ENCODE results near the gene BPTF. TPM values are rescaled to one million over a fixed set of nuclear protein-coding genes. Genes with fewer than 3 reads are reported as not detected.

The BPTF gene
- polyA plus RNA-seq, 2 of the 4 experiments (the other 2 are of a cell fraction) = 26.3 to 60.7 TPM

DNA sequence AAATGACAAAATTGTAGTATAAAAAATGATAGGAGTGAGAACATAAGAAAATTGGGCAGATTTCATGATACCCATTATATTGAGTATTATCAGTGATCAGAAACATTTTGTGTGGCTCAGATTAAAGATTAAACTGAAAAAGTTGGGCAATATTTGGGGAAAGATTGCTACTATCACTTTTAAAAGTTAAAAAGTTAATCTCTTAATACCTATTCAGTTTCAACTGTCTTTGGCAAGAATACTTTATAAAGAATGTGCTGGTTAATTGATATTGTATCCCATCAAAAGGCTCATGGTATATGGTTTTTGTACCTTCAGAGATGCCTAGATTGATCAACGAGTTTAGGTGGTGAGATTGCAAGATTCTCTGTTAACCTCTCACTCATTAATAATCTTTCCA is 55.8 kb downstream of the BPTF start:
- TF ChIP-seq FOSB (CRISPR knock-in tag; IDR thresholded peaks at IDR 0.05) (no peak), NPAS2 (CRISPR knock-in tag; IDR thresholded peaks at IDR 0.05; ENCODE audit: borderline replicate concordance) (no peak)
- TF ChIP-seq, protein P1, sequence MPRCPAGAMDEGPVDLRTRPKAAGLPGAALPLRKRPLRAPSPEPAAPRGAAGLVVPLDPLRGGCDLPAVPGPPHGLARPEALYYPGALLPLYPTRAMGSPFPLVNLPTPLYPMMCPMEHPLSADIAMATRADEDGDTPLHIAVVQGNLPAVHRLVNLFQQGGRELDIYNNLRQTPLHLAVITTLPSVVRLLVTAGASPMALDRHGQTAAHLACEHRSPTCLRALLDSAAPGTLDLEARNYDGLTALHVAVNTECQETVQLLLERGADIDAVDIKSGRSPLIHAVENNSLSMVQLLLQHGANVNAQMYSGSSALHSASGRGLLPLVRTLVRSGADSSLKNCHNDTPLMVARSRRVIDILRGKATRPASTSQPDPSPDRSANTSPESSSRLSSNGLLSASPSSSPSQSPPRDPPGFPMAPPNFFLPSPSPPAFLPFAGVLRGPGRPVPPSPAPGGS (IDR thresholded peaks at IDR 0.05) = no peak
- DNase-seq (ENCODE audit: low read depth in 1 of 2, low spot score in 1 of 2) (no peak), ATAC-seq (no peak), FAIRE-seq (no peak)
- no peak overlapping the region for H3K27ac ChIP-seq
- ChIA-PET POLR2A (no interaction called here), CTCF (no interaction called here)
- H3K4me3 ChIP-seq = no peak overlapping the region
- H3K4me1 ChIP-seq = no peaks in the 10 kb centered on the region
- H3K9me3 ChIP-seq = no peaks in the 10 kb centered on the region
- H3K4me2 ChIP-seq = no peak overlapping the region
- 84% methylated on average over 1 of the region's 1 CpG for WGBS (ENCODE audit: missing lambda C conversion rate)

DNA sequence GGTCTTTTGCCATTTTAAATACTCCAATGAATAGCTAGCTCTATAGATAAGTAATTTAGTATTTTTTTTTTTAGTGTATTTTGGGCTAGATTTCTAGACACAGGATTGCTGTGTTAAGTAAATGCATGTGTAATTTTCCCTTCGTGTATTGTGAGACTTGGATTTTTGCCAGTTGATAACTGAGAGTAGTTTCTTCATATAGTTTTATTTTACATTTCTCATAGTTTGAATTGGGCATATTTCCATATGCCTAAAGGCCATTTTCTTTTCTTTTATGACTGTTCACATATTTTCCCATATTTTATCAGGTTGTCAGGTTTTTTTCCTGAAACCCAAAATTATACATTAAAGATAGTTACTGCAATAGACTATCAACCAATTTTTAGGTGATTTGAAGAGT is 59.4 kb downstream of the BPTF start:
- H3K9me3 ChIP-seq = no peaks in the 10 kb centered on the region
- WGBS (ENCODE audit: missing lambda C conversion rate) = 24% methylated on average over 1 of the region's 1 CpG
- no peak overlapping the region for H3K4me3 ChIP-seq
- H3K4me2 ChIP-seq = no peak overlapping the region
- no peak for DNase-seq (ENCODE audit: low read depth in 1 of 2, low spot score in 1 of 2)
- no peak for ATAC-seq
- H3K27ac ChIP-seq = no peak overlapping the region
- CTCF ChIA-PET = interaction anchor here (1.3 kb wide), 1 partner anchor 82 kb away, joined by 6 read pairs; no protein-coding TSS in a partner anchor
- FAIRE-seq = peak; percentile 46
- TF ChIP-seq, protein P2, sequence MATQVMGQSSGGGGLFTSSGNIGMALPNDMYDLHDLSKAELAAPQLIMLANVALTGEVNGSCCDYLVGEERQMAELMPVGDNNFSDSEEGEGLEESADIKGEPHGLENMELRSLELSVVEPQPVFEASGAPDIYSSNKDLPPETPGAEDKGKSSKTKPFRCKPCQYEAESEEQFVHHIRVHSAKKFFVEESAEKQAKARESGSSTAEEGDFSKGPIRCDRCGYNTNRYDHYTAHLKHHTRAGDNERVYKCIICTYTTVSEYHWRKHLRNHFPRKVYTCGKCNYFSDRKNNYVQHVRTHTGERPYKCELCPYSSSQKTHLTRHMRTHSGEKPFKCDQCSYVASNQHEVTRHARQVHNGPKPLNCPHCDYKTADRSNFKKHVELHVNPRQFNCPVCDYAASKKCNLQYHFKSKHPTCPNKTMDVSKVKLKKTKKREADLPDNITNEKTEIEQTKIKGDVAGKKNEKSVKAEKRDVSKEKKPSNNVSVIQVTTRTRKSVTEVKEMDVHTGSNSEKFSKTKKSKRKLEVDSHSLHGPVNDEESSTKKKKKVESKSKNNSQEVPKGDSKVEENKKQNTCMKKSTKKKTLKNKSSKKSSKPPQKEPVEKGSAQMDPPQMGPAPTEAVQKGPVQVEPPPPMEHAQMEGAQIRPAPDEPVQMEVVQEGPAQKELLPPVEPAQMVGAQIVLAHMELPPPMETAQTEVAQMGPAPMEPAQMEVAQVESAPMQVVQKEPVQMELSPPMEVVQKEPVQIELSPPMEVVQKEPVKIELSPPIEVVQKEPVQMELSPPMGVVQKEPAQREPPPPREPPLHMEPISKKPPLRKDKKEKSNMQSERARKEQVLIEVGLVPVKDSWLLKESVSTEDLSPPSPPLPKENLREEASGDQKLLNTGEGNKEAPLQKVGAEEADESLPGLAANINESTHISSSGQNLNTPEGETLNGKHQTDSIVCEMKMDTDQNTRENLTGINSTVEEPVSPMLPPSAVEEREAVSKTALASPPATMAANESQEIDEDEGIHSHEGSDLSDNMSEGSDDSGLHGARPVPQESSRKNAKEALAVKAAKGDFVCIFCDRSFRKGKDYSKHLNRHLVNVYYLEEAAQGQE (IDR thresholded peaks at IDR 0.05) = no peak
- TF ChIP-seq ESRRA (IDR thresholded peaks at IDR 0.05; ENCODE audit: borderline replicate concordance, low read length) (no peak), JUNB (IDR thresholded peaks at IDR 0.05) (no peak)
- no peaks in the 10 kb centered on the region for H3K4me1 ChIP-seq
- POLR2A ChIA-PET = no interaction called here

DNA sequence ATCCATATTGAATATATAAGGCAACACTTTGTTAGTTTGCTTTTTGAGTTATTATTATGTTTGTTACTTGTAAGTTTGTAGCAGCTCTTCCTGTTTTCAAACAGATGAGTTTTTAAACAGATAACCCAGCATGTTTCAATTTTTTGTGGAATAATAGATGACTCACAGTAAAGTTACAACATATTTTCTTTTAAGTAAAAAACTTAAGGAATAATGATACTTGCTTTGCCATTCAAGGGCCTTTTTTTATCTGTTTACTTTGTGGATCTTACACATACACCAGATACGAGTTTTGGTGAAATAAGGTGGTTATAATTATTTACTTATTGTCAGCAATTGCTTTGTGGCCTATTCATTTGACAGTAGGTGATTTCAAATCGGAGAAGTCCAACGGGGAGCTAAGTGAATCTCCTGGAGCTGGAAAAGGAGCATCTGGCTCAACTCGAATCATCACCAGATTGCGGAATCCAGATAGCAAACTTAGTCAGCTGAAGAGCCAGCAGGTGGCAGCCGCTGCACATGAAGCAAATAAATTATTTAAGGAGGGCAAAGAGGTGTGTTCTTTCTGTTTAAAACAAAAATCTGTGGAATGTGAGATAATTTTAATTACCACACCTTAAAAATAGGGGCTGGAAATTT is 66.3 kb downstream of the BPTF start:
- no peak overlapping the region for H3K27ac ChIP-seq
- DNase-seq (ENCODE audit: low read depth in 1 of 2, low spot score in 1 of 2) = peak; percentile 36 to 68
- no peak for FAIRE-seq
- TF ChIP-seq CTCF (IDR thresholded peaks at IDR 0.05) = peak; percentile 76
- peak; percentile 50 to 61; a peak in 4 of 5 replicates for TF ChIP-seq RAD21 (conservative IDR thresholded peaks at IDR 0.05 in 1 of 2, IDR thresholded peaks at IDR 0.05 in 1 of 2)
- peak; percentile 78 to 87 for TF ChIP-seq CEBPB (IDR thresholded peaks at IDR 0.05)
- no peak for TF ChIP-seq ZFP36 (IDR thresholded peaks at IDR 0.05; ENCODE audit: borderline replicate concordance, partially characterized antibody)
- no peak for TF ChIP-seq MYC (IDR thresholded peaks at IDR 0.05; ENCODE audit: borderline replicate concordance, low read length)
- peak; percentile 34; the same call in 2 of the 3 replicates for TF ChIP-seq SMC3 (IDR thresholded peaks at IDR 0.05)
- no peak for TF ChIP-seq EP300 (IDR thresholded peaks at IDR 0.05)
- no peak for TF ChIP-seq EHMT2 (IDR thresholded peaks at IDR 0.05; ENCODE audit: low read depth)
- no peak for TF ChIP-seq HOXA7 (CRISPR knock-in tag; IDR thresholded peaks at IDR 0.05)
- H3K9me3 ChIP-seq = no peaks in the 10 kb centered on the region
- WGBS (ENCODE audit: missing lambda C conversion rate) = 31% methylated on average over 6 of the region's 6 CpGs
- peak overlapping the region; percentile 38; the same call in 1 of the 3 replicates for H3K4me2 ChIP-seq
- POLR2A ChIA-PET = no interaction called here
- H3K4me1 ChIP-seq = peaks cover 12% of the 10 kb centered on the region; the same call in 2 of the 3 replicates
- CTCF ChIA-PET = interaction anchor here (0.5 to 2.4 kb wide), 22 partner anchors 10 to 1343 kb away, joined by 3 to 19 read pairs (median 3); no protein-coding TSS in a partner anchor
- peak; percentile 82 to 83 for ATAC-seq
- H3K4me3 ChIP-seq = no peak overlapping the region

All from A549 (cell line).